HG03378 (cell line): Measurements from ENCODE around the gene PRR35.

Source experiments
- ATAC-seq: cut with Tn5 transposase; IDR thresholded peaks from one replicate; pipeline ENCODE4 v1.9.1; 2021; ENCODE audit warnings: mild to moderate bottlenecking, moderate library complexity; ENCODE audit not compliant: unreplicated experiment

The PRR35 gene

DNA sequence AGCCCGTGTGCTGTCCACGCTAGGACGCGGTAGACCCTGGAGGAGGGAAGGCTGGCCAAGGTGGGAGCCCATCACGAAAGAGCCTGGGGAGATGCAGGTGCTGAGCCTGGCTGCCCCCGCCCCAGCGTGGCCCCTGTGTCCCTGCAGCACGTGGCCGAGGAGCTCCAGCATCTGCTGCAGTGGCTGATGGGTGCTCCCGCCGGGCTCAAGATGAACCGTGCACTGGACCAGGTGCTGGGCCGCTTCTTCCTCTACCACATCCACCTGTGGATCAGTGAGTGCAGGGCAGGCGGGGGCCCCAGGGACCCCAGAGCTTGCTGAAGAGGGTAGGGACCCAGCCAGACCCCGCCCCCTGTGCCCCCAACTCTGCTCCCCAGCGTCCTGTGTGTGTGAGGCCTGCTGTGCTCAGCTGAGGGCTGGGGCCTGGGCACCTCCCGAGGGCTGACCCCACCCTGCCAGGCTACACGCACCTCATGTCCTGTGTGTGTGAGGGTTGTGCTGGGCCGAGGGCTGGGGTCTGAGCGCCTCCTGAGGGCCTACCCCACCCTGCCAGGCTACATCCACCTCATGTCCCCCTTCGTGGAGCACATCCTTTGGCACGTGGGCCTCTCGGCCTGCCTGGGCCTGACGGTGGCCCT is 18.2 kb downstream of the PRR35 start:
- ATAC-seq = no peak

DNA sequence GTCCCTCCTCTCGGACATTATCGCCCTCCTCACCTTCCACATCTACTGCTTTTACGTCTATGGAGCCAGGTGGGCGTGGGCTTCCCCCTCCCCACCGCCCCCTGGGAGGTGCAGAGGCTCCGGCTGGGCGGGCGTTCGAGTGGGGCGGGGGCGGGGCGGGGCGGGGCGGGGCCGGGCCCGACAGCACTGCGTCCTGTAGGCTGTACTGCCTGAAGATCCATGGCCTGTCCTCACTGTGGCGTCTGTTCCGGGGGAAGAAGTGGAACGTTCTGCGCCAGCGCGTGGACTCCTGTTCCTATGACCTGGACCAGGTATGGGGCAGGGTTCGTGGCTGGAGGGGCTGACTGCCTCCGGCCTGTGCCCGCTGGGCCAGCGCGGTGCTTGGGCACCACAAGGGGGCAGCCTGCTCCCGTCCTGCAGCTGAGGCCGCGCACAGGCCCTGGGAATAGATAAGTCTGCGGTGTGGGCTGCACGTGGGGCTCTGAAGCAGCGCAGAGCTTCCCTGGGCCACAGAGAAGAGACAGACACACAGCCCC is 18.7 kb downstream of the PRR35 start:
- no peak for ATAC-seq

DNA sequence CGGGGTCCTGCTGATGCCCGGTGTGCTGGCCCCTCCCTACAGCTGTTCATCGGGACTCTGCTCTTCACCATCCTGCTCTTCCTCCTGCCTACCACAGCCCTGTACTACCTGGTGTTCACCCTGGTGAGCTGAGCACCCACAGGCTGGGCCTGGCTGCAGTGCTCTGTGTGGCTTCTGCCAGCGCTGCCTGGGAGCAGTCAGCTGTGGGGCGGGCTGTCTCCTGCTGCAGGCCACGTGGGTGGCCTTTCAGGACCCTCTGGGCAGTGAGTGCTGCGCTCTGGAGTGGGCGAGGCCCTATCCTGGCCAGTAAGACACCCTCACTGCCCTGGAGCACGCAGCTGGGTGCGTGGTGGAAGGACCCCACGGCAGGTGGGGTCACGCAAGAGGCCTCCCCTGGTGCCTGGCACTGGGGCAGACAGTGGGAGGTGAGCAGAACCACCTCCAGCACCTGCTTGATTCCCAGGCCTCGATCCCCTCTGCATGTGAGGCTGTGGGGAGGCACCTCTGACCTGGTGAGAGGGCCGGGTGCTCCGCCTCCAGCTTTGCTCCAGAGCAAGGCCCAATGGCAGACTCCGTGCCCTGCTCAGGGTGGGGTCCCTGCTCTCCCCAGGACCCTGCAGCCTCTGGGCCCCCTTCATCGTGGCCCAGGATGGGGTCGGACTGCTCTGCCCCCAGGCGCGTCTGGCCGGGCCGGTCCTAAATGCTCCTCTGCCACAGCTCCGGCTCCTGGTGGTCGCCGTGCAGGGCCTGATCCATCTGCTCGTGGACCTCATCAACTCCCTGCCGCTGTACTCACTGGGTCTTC is 20.1 kb downstream of the PRR35 start:
- ATAC-seq = no peak

DNA sequence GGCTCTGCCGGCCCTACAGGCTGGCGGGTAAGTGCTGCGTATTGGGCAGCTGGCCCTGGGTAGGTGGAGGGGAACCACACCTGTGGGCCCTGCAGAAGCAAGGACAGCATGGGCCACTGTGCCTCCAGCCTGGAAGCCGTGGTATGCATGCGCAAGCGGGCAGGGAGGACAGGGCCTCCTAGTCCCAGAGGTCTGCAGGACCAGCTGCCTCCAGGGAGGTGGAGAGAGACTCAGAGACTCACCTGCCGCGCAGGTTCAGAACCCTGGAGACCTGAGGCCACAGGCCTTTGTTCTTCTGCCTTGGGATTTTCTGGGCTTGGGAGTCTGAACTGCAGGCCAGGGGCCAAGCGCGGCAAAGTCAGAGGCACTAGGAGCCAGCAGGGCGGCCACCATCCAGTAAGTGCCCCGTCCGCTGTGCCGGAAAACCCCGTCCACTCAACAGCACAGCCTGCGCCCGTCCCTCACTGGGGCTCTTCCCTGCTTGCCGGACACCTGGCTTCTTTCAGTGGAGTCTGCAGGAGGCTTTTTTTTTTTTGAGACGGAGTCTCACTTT is 20.8 kb downstream of the PRR35 start:
- ATAC-seq = no peak

DNA sequence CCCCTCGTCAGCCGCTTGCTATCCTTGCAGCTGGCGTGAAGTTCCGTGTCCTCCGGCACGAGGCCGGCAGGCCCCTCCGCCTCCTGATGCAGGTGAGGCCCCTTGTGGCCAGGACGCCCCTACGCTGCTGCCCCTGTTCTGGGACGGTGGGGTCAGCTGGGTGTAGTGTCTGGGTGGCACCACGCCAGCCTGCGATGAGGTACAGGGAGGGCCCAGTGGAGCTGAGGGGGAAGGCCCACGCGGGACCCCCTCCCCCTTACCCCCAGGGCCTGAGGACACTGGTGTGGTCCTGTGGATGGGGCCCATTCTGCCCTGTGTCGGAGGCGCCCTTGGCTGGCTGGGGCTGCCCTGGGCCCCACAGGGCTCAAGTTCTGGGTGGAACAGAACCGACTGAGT is 22.0 kb downstream of the PRR35 start:
- no peak for ATAC-seq

DNA sequence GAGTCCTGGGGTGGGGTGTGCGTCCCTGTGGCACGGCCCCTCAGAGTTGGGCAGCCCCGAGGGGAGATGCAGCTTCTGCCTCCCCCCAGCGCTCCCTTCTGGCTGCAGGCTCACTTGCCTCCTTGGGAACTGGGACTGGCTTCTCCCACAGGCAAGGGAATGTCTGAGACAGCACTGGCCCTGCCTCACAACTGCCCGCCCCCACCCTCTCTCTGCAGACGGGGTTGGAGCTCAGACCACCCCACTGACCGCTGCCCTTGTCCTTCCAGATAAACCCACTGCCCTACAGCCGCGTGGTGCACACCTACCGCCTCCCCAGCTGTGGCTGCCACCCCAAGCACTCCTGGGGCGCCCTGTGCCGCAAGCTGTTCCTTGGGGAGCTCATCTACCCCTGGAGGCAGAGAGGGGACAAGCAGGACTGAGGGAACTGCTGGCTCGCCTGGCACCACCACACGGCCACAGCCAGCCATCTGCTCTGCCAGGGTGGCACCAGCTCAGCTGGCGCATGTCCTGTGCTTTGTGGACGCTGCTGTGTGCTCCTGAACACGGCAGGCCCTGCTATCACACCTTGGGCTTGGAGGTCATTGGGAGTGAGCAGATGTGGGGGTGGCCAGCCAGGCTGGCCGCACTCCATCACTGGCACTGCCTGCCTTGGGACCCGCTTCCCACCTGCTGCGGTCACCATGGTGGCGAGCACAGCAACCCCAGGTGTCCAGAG is 22.6 kb downstream of the PRR35 start:
- ATAC-seq = no peak

DNA sequence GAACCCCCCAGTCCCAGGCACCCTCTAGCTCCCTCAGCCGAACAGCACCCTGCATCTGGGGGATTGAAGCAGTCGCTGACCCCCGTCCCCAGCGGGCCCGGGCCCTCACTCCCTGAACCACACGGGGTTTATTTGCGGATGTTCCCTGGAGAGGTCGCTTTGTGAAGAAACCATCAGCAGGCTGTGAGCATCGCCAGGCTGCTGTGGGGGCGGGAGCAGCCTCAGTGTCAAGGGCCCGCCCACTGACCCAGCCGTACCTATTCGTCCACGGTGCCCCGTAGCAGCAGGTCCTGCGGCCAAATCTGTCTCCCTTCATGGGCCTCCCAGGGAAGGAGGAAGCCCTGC is 23.2 kb downstream of the PRR35 start:
- no peak for ATAC-seq

DNA sequence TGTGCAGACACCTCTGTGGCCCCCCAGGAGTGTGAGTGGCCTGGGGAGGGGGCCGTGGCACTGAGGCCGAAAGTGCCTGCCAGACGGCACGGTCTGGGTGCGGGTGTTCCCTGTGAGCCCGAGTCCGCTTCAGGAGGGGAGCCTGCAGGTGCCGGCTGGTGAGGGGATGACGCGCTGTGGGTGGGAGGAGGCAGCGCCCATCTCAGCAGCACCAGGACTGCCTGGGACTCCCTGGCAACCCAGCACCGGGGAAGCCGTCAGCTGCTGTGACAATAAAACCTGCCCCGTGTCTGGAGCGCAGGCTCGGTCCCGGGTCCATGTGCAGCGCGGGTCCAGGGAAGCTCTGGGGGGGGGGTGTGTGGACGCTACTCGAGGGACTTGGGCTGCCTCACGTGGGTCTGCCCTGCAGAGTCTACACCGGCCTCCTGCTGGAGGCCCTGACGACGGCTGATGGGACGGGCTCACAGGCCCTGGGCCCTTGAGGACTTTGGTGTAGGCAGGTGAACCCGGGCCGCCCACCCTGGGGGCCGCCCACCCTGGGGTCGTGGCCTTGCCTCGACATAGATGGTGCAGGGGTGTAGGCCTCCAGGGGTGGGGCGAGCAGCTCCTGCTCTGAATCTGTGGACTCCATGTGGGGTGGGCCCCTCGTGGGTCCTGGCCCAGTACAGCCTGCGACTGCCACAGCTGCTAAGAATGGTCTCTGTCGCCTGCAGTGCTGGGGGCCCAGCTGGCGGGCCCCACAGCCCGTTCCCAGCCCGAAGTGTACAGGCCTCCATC is 23.8 kb downstream of the PRR35 start:
- no peak for ATAC-seq

DNA sequence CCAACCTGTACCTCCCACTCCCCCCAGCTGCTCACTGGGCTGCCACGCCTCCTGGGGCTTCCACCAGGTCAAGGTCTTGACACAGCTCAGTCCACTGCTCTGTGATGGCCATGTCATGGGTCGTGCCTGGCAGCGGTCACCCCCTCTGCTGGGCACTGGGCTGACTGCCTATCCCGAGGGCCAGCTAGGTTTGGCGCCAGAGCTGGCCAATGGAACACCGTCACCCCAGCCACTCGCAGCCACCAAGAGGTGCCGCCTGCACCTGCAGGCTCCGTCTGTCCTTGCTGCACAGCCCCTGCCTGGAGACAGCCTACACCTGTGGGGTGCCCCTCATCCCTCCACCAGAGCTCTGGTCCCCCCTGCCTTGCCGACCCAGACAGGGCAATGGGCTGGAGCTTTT is 25.2 kb downstream of the PRR35 start:
- ATAC-seq = no peak

DNA sequence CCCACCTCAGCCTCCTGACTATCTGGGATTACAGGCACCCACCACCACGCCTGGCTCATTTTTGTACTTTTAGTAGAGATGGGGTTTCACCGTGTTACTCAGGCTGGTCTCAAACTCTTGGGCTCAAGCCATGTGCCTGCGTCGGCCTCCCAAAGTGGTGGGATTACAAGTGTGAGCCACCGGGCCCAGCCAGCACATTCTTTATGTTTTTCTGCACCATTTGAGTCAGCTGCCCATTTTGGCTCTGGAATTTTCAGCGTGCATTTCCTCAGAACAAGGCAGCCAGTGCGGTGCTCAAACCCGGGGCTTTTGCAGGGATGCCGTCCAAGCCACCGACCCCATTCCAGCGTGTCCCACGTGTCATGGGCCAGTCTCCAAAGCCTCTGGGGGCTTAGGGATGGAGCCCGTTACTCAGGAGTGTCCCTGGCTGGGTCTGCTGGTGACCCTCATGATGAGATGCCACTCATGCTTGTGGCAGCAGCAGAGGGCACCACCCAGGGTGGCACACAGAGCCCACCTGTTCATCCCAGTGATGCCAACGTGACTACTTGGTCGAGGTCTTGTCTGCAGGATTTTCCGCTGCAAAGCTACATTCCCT is 26.0 kb downstream of the PRR35 start:
- no peak for ATAC-seq

DNA sequence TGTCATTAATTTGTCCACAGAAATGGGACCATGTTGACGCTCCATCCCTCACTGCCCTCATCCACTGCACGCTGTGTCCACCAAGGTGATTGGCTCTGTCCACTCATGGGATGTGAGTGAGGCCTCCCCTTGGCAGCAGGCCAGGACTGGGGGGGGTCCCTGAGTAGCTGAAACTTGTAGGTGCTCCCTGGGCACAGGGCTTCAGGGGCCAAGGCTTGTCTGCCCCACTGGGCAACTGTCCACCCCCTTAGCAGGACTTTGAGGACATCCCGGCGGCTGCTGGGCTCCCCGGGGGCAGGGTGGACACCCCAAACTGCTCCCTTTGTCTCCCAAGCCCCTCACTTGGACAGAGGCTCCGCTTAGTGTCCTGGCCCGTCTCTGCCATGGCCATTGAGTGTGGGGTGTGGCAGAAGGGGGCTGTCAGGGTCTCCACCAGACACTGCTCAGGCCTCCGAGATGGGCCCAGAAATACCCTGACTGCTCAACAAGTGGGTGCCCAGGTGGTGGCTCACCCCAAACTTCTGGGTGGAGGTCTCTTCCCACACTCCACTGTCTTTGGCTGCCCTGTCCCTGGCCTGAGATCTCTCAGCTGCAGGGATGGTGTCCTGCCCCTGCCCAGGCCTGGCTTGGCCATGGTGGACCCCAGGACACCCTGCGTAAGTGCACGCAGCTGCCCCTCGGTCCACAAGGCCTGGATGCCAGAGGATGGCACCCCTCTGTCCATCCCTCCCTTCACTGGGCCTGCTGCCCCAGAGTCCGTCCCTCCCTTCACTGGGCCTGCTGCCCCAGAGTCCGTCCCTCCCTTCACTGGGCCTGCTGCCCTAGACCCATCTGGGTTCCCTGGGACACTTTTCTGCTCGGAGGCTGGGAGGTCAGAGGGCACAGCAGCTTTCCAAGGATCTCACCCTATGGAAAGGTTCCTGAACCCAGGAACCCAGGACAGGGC is 26.7 kb downstream of the PRR35 start:
- ATAC-seq = no peak

DNA sequence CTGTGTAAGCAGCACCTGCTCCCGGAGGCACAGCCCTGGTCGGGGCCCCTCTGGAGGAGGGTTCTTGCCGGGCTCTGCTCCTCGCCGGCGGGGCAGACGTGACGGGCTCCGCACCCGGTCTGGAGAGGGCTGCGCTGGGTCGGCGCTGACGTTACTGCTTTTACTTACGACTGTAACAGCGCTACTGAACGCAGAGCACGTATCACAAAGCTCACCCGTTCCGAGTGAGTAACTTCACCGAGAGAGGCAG is 28.4 kb downstream of the PRR35 start:
- ATAC-seq = peak; percentile 23

DNA sequence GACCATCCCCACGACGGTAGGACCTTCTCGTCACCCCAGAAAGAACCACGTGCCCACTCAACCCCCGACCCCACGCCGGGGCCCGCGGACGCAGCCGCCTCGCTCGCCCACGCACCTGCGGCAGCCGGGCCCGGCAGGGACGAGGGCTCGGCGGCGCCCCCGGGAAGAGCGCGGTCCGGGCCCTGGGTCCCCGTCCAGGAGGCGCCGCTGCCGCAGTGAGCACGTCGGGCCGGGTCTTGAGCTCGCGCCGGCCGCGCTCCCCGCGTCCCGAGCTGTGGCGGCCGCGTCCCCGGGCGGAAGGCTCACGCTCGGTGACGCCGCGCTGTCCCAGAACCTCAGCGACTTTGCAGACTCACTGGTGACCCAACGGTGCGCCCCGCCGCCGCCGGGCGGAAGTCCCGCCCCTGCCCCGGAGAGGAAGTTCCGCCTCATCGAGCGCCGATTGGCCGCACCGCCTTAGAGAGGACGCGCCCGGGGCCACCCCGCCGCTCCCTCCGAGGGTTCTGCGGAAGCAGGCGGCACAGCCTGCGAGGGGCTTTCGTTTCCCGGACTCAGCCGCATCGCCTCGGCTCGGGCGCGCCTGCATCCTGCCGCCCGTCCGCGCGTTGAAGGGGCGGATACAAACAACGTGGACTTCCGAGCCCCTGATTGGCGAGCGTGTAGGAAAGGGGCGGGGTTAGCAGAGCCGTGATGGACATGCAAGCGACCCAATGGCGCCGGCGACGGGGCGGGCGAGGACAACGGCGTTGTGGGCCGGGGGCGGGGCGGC is 28.9 kb downstream of the PRR35 start:
- ATAC-seq = peak; percentile 71

DNA sequence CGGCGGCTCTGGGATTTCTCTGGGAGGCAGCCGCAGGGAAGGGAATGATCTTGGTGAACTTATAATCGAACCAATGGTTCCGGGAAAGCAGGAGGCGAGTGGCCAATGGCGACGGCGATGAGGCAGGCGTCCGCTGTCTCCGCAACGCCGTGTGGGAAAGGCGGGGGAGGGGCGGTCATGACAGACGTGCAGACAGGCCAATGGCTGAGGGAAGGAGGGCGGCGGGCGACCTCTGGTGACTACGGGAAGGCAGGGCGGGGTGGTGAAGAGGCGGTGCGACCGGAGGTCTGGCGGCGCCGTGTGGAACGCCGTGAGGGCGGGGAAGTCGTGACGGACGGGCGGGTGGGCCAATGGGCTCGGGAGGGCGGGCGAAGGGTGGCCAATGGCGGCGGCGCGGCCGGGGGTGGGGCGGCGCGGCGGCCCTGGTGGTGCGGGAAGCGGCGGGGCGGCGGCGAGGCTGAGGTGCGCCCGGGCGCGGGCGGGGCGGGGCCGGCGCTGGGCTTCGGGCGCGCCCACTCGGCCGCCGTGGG is 29.5 kb downstream of the PRR35 start, which contains the start of gene RAB40C:
Gene RAB40C (plus strand): TSS at position 409 of the 530 bp plus-strand sequence. CDS start 226 bp downstream, outside the sequence.
- ATAC-seq = peak; percentile 65

DNA sequence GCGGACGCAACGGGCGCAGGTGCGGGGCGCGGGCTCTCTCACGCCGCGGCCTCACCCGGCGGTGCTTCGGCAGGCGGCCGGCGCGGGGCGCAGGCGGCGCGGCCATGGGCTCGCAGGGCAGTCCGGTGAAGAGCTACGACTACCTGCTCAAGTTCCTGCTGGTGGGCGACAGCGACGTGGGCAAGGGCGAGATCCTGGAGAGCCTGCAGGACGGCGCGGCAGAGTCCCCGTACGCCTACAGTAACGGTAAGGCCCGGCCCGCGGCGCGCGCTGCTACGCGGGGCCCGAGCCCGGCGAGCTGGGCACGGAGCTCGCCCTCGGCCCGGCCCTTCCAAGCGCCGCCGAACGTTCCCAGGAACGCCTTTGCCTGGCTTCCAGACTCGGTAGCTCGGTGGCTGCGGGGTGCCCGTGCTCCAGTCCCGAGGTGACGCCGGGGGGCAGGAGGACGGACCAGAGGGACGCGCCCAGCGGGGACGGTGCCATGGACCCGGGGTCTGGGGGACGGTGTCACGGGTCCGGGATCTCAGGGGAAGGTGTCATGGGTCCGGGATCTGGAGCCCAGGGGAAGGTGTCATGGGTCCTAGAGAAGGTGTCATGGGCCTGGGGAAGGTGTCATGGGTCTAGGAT is 30.1 kb downstream of the PRR35 start:
- ATAC-seq = no peak

DNA sequence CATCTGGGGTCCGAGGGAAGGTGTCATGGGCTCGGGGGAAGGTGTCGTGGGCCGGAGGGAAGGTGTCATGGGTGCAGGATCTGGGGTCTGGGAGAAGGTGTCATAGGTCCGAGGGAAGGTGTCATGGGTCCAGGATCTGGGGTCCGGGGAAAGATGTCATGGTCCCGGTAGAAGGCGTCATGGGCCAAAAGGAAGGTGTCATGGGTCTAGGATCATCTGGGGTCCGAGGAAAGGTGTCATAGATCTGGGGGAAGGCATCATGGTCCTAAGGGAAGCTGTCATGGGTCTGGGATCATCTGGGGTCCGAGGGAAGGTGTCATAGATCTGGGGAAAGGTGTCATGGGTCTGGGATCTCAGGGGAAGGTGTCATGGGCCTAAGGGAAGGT is 30.6 kb downstream of the PRR35 start:
- ATAC-seq = no peak

DNA sequence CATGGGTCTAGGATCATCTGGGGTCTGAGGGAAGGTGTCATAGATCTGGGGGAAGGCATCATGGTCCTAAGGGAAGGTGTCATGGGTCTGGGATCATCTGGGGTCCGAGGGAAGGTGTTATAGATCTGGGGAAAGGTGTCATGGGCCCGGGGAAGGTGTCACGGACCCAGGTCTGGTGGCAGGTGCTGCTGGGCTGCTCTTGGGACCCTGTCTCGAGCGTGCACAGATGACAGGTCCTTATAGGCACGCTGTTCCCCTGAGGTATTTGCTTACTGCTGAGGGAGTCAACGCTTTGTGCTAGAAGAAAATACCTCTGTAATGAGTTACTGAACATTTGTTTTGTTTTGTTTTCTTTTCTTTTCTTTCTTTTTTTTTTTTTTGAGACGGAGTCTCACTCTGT is 31.0 kb downstream of the PRR35 start:
- ATAC-seq = no peak

DNA sequence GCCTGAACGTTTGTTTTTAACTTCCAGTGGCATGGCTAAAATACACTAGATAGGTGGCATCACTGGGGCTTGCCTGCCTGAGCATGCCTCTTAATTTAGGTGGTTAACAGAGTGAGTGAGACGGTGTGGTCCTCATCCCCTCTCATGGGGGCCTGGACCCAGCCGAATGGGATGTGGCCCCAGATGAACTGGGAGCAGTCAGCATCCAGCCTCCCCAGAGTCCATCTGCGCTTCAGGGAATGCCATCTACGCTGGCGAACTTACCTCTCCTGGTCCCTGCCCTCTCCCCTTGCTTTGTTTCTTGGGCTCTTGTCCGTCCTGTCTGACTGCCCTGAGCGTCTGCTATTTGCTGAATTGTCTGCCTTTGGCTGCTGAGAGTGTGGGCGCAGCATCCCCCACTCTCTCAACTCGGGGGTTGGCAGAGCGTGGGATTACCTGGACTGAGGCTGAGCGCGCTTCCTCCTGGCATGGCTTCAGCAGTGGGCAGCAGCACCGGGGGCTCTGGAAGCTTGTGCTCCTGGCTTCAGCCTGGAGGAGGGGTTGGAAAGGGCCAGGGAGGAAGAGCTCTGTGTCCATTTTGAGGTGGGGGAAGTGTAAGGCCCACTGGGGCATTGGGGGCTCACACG is 31.8 kb downstream of the PRR35 start:
- no peak for ATAC-seq
